Neural cell (in vitro differentiated cells): Measurements from ENCODE around the gene MYOG.

Source experiments
- CTCF ChIP-seq: fragments of 450-650 bp; IDR thresholded peaks from 2 replicates; pipeline ENCODE4 v1.5.1; 2014; ENCODE audit warnings: antibody characterized with exemption, mild to moderate bottlenecking, moderate library complexity; ENCODE audit not compliant: poor library complexity, severe bottlenecking
- EP300 ChIP-seq: fragments of 450-650 bp; conservative IDR thresholded peaks from 2 replicates; pipeline ENCODE4 v1.6.1; 2014; ENCODE audit warnings: antibody characterized with exemption, mild to moderate bottlenecking, moderate library complexity; ENCODE audit not compliant: poor library complexity, severe bottlenecking
- MXI1 ChIP-seq: fragments of 450-650 bp; conservative IDR thresholded peaks from 2 replicates; pipeline ENCODE4 v1.6.1; 2014; ENCODE audit warnings: antibody characterized with exemption, mild to moderate bottlenecking; ENCODE audit not compliant: poor library complexity, severe bottlenecking
- POLR2AphosphoS5 ChIP-seq: IDR thresholded peaks from 2 replicates; pipeline ENCODE4 v1.6.1; 2012
- RAD21 ChIP-seq: fragments of 450-650 bp; conservative IDR thresholded peaks from 2 replicates; pipeline ENCODE4 v1.6.1; 2014; ENCODE audit warnings: antibody characterized with exemption, mild to moderate bottlenecking, moderate library complexity
- REST ChIP-seq: IDR thresholded peaks from 2 replicates; pipeline ENCODE4 v1.6.1; 2012; ENCODE audit warnings: borderline replicate concordance
- SMC3 ChIP-seq: fragments of 450-650 bp; conservative IDR thresholded peaks from 2 replicates; pipeline ENCODE4 v1.6.1; 2014; ENCODE audit warnings: antibody characterized with exemption, mild to moderate bottlenecking, moderate library complexity; ENCODE audit not compliant: poor library complexity

- TF ChIP-seq RAD21 (no peak), CTCF (no peak), POLR2AphosphoS5 (no peak), SMC3 (no peak), MXI1 (no peak), REST (no peak), EP300 (no peak)
Measured at GRCh38 chr1:203089651-203090045, 3.8 kb upstream of the MYOG start.
